VCaP (cell line): ENCODE results near the gene RARB.

Experiments used
- H3K27ac ChIP-seq: fragments of 450-650 bp; 2 replicates; pipeline ENCODE4 v1.5.1; 2017
- TF ChIP-seq, protein P1 (sequence below): fragments of 450-650 bp; conservative IDR thresholded peaks from 2 replicates; pipeline ENCODE4 v1.5.1; 2017; ENCODE audit warnings: mild to moderate bottlenecking, moderate library complexity

The RARB gene

DNA sequence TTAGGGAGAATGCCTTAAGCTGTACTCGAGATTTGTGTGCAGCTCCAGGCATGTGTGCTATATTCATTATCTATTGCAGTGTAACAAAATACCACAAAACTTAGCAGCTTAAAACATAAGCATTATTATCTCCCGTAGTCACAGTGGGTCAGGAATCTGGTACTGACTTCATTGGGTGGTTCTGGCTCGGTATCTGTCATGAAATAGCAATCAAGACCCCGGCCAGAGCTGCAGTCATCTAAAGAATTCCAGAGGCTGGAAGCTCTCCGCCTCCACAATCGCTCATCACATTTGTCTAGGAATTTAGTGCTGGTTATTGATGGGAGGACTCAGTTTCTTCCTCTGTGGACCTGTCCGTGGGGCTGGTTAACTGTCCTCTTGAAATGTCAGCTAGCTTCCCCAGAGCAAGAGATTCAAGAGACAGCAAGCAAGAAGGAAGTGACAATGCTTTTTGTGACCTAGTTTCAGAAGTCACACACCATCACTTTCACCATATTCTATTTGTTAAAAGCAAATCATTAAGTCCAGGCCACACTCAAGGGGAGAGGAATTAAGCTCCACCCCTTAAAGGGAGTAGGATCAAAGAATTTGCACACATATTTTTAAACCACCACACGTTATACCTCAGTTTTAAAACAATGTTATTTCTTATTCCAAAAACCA lies 160.5 kb downstream of the RARB start:
- TF ChIP-seq, protein P1, sequence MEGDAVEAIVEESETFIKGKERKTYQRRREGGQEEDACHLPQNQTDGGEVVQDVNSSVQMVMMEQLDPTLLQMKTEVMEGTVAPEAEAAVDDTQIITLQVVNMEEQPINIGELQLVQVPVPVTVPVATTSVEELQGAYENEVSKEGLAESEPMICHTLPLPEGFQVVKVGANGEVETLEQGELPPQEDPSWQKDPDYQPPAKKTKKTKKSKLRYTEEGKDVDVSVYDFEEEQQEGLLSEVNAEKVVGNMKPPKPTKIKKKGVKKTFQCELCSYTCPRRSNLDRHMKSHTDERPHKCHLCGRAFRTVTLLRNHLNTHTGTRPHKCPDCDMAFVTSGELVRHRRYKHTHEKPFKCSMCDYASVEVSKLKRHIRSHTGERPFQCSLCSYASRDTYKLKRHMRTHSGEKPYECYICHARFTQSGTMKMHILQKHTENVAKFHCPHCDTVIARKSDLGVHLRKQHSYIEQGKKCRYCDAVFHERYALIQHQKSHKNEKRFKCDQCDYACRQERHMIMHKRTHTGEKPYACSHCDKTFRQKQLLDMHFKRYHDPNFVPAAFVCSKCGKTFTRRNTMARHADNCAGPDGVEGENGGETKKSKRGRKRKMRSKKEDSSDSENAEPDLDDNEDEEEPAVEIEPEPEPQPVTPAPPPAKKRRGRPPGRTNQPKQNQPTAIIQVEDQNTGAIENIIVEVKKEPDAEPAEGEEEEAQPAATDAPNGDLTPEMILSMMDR = no peak
- H3K27ac ChIP-seq = no peak overlapping the region

DNA sequence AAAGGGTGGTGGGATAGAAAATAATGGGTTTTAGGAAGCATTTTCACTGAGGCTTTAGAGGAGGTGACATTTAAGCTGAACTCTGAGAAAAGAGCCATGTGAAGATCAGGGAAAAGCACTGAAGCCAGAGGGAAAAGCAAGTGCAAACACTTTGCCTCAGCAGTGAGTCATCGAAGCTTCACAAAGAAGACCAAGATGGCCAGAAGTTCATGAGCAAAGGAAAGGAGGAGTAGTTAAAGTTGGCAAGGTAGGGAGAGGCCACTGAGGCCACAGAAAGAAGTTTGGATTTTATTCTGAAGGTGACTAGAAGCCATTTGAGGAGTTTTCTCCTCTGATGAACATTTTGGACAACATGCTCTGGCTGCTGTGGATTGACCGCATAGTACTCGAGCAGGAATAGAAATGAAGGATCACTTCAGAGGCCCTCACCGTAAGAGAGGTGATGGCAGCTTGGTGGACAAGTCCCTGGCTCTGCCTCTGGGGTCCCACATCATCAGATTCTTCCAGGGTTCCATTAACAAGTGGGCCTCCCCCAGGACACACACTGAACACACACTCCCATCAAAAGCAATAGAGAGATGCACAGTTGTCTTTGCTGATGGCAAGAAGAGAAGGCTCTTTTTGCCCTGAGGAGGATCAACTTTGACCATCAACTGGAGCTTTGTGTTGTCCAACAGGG lies 161.2 kb downstream of the RARB start:
- H3K27ac ChIP-seq = no peak overlapping the region
- TF ChIP-seq, protein P1 = no peak

- H3K27ac ChIP-seq = no peak overlapping the region
- TF ChIP-seq, protein P1 = no peak
These were observed 161.8 kb downstream of the RARB start for GRCh38 chr3:25589783-25590258.

DNA sequence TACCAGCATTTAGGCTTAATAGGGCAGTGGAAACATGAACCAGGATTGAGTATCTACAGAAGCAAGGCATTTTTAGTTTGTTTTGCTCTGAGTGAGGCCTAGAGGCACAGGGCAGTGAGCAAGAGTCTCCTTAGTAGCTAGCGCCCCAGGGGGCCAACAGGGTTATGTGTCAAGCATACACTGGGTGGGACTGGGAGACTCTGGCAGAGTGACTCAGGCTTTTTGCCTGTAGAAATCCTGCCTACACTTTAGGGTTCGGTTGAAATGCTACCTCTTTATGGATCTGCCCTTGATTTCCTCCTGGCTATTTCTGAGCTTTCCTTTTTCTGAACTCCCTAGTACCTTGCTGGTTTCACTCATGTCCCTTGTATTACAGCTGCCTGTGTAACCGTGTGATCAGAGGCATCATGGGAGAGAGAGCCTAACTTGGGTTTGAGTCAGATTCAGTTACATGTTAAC lies 164.5 kb downstream of the RARB start:
- TF ChIP-seq, protein P1 = no peak

GRCh38 chr3:25593001-25593400 lies 164.9 kb downstream of the RARB start:
- H3K27ac ChIP-seq = peak overlapping the region; percentile 15; the same call in 1 of the 2 replicates
- TF ChIP-seq, protein P1 = no peak

More for the DNA sequence above, 164.5 kb downstream of the RARB start:
- H3K27ac ChIP-seq = no peak overlapping the region

GRCh38 chr3:25594007-25594502 lies 166.0 kb downstream of the RARB start:
- H3K27ac ChIP-seq = peak overlapping the region; percentile 80; the same call in 1 of the 2 replicates
- TF ChIP-seq, protein P1 = peak; percentile 89

DNA sequence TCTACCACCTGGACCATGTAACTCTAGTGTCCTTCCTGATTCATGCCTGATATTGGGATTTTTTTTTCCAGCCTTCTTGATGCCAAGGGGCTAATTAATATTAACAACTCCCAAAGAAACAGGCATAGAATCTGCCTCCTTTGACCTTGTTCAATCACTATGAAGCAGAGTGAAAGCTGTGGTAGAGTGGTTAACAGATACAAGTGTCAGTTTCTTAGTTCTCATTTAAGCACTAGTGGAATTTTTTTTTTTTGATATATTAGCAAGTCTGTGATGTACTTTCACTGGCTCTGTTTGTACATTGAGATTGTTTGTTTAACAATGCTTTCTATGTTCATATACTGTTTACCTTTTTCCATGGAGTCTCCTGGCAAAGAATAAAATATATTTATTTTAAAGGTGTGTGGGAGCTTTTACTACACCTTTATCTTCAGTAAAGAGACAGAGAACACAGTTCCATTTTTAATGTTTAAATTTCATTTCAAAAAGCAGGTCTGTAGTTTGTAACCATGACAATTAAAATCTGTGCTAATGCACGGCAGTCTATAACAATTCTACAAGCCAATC lies 169.6 kb downstream of the RARB start:
- peak overlapping the region; percentile 80 for H3K27ac ChIP-seq
- TF ChIP-seq, protein P1 = no peak
